Bone marrow (tissue), 2 donors: ENCODE data around the gene FXYD6.
A peak's percentile ranks its signal among the peaks of the same experiment; 100 is the strongest.

Source experiments
- DNase-seq, 2 donors: peaks; one replicate each; lab custom pipeline; 2025; lab: John Stamatoyannopoulos, UW

FXYD6 gene

DNA sequence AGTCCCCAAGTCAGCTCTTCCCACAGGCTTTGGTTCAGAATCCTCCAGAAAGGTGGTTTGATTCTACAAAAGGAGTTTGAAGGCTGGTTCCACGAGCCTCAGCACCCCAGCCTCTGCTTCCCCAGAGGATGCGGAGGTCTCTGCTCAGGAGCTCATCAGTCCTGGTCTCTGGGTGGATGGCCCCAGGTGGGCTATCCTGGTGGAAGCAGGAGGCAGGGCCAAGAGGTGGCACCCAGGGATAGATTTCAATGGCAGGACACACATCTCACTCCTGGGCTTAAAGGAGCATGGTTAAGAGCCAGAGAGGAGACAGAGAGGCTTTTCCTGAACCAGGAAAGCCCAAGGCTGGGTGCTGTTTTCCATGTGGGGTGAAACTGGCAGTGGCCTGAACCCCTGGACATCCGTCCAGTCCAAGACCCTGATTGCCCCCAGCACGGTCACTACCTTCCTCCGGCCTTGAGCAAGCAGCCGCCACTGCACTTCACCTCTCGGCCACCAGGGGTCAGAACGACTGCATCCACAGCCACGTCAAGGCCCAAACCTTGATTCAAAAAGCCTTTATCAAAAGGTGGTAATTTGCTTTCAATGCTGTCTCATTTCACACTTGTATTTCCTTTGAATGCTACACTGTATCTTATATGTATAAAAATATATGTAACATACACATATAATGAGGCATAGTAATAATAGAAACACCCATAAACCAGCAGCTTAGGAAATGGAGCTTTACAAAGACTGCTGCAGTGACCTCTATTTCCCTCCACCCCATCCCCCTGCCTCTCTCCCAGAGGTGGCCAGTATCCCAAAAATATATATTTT, 32.6 kb downstream of the FXYD6 start:
- peak; percentile 43 to 56 for DNase-seq

DNA sequence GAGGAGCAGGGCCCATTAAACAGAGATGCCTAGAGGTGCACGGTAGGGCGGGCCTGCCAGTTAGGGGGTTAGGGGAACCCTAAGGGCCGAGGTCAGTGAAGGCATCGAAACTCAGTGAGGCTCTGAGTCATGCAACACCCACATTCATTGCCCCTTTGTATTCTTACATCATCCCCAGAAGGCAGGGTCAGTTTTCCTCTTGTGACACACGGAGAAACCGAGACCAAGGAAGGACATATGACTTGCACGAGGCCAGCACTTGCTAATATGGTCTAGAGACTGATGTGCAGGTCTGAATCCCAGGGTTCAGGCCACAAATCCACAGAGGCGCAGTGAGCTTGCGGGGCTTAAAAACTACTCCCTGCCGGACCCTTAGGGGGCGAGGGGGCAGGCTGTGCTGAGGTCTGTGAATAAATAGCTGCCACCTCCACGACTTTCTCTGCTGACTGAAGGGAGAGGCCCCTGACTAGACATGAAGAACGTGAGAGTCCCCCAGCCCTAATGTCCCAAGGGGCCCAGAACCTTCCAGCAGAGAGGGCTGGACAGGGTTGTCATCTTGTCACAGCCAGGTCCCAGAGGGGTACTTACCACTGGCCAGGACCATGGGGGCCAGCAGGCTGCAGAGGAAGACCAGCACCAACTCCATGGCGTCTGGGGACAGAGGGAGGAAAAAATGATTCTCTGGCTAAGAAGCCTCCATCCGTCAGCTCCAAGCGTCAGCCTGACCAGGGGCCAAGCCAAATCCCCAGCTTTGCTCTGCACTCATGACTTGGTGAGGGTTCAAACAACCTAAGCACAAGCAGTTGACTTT, 34.1 kb downstream of the FXYD6 start:
- peak in 1 of 2 donors; percentile 43 for DNase-seq

DNA sequence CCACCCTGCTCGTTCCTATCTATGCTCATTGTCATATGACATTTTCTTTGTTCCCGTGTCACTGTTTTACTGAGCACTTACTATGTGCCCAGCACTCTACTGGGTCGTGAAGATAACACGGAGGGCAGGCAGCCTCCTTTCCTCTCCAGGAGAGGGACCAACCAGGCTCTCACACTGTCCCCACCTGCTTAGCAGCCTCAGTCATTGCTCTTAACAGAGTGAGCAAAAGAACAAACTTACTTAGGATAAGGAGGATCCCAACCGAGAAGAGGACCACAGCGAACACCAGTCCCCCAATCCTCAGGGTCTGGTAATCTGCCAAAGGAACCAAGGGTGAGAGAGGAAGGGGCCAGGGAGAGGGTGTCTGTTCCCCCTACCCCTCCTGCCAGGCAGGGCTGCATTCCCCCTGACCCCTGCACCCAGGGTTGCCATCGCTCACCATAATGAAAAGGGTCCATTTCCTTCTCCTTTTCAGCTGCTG, 34.9 kb downstream of the FXYD6 start:
- DNase-seq = no peak

DNA sequence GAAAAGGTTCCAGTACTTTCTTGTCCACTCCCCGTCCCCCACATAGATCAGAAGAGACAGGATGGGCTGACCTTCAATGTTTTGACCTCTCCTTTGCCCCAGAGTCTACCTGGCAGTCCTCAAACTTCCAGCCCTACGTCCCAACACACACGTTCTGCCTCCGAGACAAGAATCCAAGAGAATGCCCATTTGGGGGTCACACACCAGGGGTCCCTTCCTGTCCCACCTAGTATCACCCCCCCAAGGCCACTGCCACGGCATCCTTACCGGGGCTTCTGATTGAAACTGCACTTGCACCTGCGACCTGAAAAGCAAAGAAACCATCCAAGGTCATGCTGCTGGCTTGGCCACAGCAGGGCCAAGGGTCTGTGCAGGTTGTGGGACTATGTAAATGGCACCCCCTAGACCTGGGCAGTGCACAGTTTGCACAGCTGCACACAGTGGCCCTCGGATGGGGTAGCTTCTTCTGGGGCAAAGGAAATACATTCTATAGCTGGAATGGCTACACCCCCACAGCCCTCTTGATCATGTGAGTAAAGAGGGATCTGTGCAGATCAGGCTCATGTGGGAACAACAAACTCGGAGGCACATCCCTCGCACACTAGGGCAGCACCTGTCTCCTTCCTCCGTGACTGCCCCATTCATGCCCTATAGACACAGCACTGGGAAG, 35.4 kb downstream of the FXYD6 start:
- DNase-seq = no peak

DNA sequence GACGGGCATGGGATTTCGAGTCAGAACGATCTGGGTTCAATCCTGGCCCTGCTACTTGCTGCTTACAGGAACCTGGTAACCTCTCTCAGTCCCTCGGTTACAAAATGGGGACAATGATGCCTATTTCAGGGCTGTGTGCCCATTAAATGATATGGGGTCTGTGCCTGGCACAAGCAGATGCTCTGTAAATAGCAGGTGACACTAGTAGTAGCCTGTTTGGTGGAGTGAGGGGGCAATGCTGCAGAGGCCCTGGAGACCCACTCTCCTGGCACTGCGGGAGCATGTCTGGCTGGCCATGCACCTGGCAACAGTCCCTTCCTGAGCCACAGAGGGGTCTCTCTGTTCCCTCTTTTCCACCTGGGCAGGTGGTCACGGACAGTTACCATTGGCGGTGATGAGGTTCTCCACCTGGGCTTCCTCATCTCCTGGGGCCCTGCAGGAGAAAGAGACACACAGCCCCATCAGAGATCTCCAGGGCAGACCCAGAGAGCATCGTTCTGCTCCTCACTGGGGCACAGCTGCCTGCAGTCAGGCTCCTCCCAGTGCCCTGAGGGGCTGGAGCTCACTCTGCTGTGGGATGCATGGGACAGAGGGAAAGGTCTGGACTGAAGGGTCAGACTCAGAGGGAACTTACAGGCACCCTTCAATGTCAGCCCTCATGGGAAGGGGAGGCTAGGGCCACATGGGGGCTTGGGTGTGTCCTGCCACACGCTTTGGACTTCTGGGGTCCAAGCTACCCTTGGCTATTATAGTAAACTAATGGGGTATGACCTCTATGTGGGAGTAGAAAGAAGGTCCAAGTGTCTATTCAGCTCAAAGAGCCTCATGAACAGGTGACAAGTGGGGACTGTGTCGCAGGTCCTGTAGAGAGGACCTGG, 36.3 kb downstream of the FXYD6 start:
- DNase-seq = no peak

DNA sequence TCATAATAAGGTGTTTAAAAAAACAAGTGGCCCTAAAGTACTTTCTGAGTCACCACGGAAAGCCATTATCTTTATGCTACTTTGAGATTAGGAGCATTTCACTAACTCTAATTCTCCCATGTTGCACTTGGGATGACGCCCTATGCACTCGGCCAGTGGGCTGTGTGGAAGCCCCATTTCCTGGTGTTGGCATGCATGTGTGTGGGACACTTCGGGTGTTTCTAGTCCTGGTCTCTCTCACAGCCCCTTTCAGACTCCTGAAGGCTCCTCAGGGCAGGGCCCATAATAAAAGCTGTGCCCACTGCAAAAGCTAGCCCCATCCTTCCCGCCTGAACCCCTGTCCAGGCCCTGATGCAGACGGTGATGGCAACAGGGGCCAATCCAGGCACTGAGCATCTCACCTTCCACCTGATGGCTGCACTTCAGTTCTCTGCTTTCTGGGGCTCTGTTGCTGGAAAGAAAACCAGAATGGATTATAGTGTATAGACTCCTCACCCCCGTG, 37.0 kb downstream of the FXYD6 start:
- no peak for DNase-seq

DNA sequence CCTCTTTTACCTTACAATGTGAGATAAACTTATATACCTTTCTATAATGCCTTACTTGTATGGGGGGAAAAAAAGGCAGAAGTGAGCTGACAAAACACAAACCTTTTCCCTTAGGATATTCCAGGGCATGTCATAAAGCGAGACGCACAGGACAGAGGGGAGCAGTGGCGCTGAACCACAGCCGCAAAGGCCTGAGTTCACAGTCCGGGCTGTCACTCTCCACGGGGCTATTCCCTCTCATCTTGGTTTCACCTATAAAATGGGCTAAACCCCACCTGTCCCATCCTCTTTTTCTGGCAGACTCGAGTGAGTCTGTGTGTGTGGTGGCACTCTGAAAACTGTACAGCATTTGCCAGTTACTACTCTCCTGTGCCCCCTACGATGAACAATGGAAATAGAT, 37.6 kb downstream of the FXYD6 start:
- DNase-seq = no peak

DNA sequence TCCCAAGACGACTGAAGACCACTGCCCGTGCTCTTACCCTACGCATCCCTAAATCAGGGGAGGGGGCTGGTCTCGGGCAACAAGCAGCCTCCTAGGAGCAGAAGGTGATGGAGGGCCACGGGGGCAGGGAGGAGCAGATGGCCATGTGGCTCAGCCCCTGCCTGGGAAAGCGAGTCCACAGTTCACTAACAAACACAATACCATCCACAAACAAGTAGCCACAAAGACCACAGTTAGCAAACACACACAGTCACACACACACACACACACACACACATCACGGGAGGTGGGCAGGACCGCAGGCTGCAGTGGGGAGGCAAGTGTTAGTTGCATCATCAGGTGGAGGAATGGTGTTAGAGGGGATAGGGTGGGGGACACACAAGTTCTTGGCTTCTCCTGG, 38.7 kb downstream of the FXYD6 start:
- no peak for DNase-seq

DNA sequence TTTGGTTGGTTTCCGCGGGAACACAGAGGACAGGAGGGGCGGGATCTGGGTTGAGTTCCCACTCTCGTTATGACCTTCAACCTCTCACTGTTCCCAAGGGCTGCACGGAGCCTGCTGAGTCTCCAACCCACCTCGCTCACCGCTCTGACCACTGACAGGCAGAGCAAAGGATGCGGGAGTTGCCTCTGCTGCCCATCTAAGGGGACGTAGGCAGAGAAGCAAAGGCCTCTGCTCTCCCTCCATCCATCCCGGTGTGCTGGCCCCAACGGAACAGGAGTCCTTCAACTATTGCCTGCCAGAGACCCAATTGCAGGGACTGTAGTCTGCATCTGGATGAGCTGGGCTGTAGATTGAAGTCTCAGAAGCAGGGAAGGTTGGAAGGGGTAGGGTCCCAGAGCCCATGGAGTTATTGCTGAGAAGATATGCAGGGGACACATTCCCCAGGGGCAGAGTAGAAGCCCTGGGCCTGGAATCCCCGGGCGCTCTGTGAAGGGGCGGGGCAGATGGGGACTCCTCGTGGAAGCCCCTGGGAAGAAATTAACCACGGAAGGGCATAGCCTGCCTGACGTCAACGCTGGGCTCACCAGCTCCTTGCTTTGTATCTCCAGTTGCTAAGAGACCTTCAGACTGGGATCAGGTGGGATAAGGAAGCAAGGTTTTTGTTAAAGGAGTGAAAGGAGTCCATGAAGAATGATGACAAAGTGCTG, 39.2 kb downstream of the FXYD6 start:
- no peak for DNase-seq

DNA sequence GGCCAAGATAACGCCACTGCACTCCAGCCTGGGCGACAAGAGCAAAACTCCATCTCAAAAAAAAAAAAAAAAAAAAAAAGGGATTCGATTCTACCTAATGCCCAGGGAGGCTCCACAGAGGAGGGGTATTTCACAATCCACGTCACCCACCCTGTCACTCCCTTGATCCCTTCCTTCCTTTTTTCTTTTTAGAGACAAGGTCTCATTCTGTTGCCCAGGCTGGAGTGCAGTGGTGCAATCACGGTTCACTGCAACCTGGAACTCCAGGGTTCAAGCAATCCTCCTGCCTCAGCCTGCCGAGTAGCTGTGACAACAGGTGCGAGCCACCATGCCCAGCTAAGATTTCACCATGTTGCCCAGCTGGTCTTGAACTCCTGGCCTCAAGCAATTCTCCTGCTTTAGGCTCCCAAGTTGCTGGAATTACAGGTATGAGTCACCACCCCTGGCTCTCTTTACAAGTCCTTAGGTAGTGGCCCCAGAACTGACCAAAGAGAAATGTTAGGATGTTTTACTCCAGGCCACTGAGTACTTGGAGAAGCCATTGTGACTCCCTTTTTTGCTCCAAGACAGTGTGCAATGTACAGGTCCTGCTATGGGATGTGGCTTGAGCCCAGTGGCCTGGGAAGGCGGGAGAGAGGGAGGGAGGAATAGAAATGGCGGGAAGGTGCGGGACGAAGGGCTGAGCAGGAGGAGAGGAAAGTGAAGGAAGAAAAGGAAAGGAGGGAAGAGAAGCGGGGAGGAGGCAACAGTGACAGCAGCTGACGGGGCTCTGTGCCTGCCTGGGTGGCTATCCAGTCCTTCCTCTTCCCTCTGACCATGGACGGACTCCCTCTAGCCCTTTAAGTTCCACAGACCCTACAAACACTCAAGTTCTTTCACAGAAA, 40.1 kb downstream of the FXYD6 start:
- DNase-seq = no peak

DNA sequence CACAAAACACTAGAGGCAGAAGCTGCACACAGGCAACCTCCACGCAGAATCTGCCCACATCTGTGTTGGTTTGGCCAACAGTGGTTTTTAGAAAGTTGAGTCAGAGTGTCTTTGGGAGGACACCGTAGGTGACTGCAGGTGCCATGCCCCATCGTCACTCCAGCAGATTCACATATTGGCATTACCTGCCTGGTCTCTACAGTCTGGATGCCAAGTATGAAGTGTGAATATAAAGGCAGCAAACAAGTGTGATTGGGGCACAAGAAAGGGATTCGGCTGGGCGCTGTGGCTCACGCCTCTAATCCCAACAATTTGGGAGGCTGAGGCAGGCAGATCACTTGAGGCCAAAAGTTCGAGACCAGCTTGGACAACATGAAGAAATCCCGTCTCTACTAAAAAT, 40.9 kb downstream of the FXYD6 start:
- DNase-seq = no peak

DNA sequence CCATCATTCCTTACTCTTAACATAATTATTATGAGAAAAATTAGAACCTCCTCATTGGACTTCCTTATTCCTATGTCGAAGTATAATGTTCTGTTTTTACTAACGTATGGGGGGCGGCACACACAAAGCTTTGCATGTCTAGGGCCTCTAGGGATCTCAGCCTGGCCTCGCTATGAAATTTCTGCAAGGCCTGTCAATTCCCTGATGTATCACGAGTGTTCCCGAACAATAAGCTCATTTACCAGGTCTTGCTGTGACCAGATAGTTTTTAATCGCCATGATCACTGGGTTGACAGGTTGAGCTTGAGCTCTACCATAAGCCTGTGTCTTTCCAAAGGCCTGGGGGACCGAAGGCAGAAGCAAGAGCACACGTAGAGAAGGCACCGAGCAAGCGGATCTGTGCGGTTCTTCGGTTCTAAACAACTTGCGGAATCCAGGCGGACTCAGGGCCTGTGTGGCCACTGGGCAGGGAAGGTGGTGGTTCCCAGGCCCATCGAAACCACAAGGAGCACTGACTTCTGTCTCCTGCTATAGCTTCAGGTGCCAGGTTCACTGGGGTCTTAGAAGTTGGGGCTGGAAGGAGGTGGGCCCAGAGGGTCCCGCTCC, 41.5 kb downstream of the FXYD6 start:
- DNase-seq = no peak

DNA sequence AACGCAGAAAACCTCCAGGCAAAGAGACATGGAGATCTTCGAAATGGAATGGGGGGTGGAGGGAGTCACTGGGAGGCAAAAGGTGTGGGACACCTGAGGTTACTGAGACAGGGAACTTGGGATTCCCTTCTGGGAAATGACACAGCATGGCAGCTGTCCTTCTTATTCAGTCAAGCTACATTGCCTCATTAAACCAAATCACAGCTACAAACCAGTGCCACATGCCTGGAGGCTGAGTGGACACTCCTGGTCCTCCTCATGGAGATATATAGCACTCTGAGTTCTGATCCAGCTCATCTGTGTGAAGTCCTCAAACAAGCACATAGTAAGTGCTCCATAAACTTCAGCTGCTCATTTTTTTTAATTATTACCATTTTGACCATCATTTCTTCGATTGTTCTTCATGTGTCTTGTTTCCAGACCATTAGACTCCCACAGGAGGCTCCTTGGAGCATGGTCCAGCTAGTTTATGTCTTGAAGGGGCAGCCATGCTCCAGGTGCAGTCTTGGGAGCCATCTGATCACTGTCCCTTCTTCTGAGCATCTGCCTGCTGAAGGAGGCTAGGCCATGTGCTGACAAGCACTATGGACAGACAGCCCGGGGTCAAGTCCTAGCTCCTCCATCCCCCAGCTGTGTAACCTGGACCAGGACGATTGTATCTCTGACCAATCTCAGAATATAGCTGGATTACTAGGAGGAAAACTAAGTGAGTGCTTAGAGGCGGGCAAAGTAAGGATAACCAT, 42.2 kb downstream of the FXYD6 start:
- no peak for DNase-seq

DNA sequence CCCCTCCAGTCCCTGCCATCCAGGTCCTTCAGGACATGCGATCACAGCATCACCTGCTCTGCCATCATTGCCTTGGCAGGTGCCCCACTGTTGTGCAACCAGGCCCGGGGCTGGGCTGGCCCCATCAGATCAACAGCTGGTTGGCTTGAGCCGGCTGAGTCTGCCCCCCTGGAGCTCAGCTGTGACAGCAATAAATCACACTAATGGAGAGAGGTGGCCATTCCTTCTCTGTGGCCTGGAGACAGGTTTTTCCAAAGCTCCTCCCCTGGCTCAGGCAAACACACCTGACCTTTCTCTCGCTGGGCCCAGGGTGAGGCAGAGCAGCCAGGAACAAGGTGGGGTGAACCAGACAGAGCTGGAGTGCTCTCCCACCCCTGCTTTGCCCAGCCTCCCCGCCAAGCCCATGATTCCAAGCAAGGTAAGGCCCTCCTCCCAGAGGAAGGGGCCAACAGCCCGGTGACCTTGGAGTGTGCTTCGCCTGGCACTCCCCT, 43.0 kb downstream of the FXYD6 start:
- DNase-seq = no peak

DNA sequence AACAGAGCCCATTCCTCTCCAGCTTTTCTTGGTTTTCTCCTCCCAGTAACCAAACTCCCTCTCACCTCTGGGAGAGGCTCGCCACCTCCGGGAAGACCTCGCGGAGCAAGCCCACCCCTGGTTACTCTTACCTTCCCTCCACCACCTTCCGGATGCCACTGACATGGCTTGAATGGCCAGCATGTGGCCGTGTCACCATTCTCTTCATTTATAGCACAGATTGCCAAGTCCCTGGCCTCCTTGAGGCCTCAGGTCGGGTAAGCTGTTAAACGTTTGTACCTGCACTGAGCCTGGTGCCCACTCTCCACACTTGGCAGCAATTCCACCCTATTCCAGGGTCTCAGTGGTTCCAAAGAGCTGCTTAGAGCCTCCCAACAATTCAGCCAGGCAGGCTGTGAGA, 43.9 kb downstream of the FXYD6 start:
- DNase-seq = no peak

DNA sequence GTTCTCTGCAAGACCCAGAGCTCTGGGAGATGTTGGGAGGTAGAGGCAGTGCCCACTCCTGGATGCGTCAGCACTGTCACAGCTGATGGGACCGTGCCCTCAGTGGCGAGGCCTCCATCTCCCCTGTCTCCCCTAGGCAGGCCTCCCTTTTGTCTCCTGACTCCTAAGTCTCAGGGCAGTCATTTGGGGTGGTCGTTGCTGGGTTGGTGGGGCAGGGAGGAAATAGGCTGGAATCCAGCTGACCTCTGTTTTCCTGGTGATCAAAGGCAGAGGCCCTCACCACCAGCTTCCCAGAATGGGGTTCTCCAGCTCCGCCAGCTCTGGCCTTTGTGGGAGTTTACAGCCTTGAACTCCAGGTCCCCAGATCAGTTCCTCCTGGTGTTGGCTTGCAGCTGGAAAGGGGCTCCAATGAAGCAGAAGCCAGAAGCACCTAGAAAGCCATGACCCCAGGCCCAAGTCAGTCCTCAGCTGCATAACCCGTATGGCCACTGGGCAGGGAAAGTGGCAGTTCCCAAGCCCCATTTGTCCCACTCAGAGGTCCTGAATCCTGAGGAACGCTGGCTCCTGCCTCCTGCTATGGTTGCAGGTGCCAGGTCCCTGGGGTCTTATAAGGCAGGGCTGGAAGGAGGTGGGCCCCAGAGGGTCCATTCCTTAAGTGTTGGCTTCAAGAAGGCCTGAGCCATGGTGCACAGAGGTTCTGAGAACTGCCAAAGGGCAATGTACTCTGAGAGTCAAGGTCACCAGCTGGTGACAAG, 44.6 kb downstream of the FXYD6 start:
- DNase-seq = no peak

DNA sequence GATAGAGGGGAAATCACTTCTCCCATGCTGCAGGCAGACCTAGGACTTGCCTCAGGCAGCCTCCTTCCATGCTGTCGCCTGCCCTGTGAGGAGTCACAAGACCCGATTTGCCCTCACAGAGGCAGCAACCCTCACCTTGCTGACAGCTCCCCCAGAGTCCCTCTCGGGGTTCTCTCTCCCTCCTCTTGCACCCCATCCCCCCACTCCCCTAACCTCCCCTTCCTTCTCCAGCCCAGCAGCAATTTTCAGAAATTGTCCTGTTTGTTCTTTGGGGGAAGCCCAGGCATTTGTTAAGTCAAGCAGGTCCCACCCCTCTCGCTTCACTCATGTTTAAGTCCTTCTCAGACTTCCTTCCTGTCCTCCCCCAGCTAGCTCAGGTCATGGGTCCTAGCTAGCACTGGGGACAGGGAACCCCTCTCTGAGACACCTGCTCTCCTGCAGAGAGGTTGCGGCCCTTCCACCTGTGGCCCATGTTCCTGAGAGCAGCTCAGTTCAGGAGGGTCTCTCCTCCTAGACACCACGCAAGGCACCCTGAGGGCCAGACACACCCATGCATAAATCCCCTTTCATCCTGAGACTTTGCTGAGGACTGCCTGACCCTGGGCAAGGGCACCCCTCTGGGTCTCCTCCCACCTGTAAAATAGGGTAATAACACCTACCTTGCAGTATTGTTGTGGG, 45.6 kb downstream of the FXYD6 start:
- DNase-seq = peak in 1 of 2 donors; percentile 50
